Activated CD4-positive, CD25-positive, alpha-beta regulatory T cell treated with anti-CD3 and anti-CD28 coated beads, Interleukin-2, amount 50 U/mL, for 24 hours (primary cell): Measurements from ENCODE around the gene SZRD1.

ENCODE experiments used
- ATAC-seq, 2 donors: fragments of 150-1000 bp; cut with Tn5 transposase; one replicate each; pipeline ENCODE4 v1.10.0; 2021; ENCODE audit warnings: mild to moderate bottlenecking in 1 of 2, moderate library complexity in 1 of 2

Gene SZRD1

GRCh38 chr1:16367968-16368890 lies 1.2 kb downstream of the SZRD1 start:
- ATAC-seq = no peak

- ATAC-seq = no peak
Measured at GRCh38 chr1:16369821-16370220, 2.8 kb downstream of the SZRD1 start.

- ATAC-seq = peak in 1 of 2 donors; percentile 11
Measured at GRCh38 chr1:16371725-16372124, 4.7 kb downstream of the SZRD1 start.

GRCh38 chr1:16372535-16373285 lies 5.7 kb downstream of the SZRD1 start:
- ATAC-seq = no peak

GRCh38 chr1:16374266-16374665 lies 7.2 kb downstream of the SZRD1 start:
- ATAC-seq = no peak

GRCh38 chr1:16375521-16376340 lies 8.7 kb downstream of the SZRD1 start:
- no peak for ATAC-seq

- no peak for ATAC-seq
Measured at GRCh38 chr1:16376971-16377370, 9.9 kb downstream of the SZRD1 start.

GRCh38 chr1:16378443-16378842 lies 11.4 kb downstream of the SZRD1 start:
- ATAC-seq = no peak

GRCh38 chr1:16380868-16381267 lies 13.8 kb downstream of the SZRD1 start:
- no peak for ATAC-seq

- ATAC-seq = no peak
Measured at GRCh38 chr1:16383888-16384287, 16.8 kb downstream of the SZRD1 start.

- ATAC-seq = no peak
Measured at GRCh38 chr1:16385659-16386453, 18.8 kb downstream of the SZRD1 start.

- ATAC-seq = peak in 1 of 2 donors; percentile 38
Measured at GRCh38 chr1:16386454-16387113, 19.5 kb downstream of the SZRD1 start.

- peak; percentile 33 to 37 for ATAC-seq
Measured at GRCh38 chr1:16387201-16388188, 20.5 kb downstream of the SZRD1 start.

- no peak for ATAC-seq
Measured at GRCh38 chr1:16391411-16391810, 24.4 kb downstream of the SZRD1 start.

GRCh38 chr1:16392740-16393569 lies 25.9 kb downstream of the SZRD1 start:
- no peak for ATAC-seq

GRCh38 chr1:16393570-16394521 lies 26.8 kb downstream of the SZRD1 start:
- ATAC-seq = no peak

- no peak for ATAC-seq
Measured at GRCh38 chr1:16394977-16395376, 27.9 kb downstream of the SZRD1 start.

- ATAC-seq = no peak
Measured at GRCh38 chr1:16396591-16396990, 29.5 kb downstream of the SZRD1 start.
